Neural progenitor cell (in vitro differentiated cells): ENCODE results near the gene PRDM16. TPM values are rescaled to one million over a fixed set of nuclear protein-coding genes. Genes with fewer than 3 reads are reported as not detected.
A peak's percentile ranks its signal among the peaks of the same experiment; 100 is the strongest.

Source experiments
- DNase-seq: peaks from one replicate; pipeline ENCODE4 v3.0.0-alpha.2; 2016; ENCODE audit warnings: low spot score
- H2AFZ ChIP-seq: fragments of 200-600 bp; sonication (generic); replicated peaks from 2 replicates; pipeline ENCODE4 v1.6.1; 2016; ENCODE audit warnings: antibody characterized with exemption
- H3F3A ChIP-seq: fragments of 200-600 bp; sonication (generic); 2 replicates; pipeline ENCODE4 v1.6.1; 2016; ENCODE audit warnings: antibody characterized with exemption, low read depth
- H3K27ac ChIP-seq: fragments of 200-600 bp; sonication (generic); 2 replicates; pipeline ENCODE4 v1.5.1; 2016; ENCODE audit warnings: mild to moderate bottlenecking
- H3K27me3 ChIP-seq: fragments of 200-600 bp; sonication (generic); 2 replicates; pipeline ENCODE4 v1.6.1; 2016; ENCODE audit warnings: mild to moderate bottlenecking, moderate library complexity
- H3K36me3 ChIP-seq: fragments of 200-600 bp; sonication (generic); 2 replicates; pipeline ENCODE4 v1.5.1; 2016
- H3K4me1 ChIP-seq: fragments of 200-600 bp; sonication (generic); 2 replicates; pipeline ENCODE4 v1.6.1; 2016; ENCODE audit warnings: mixed run types
- H3K4me2 ChIP-seq: fragments of 200-600 bp; sonication (generic); 2 replicates; pipeline ENCODE4 v1.6.1; 2016
- H3K4me3 ChIP-seq: fragments of 200-600 bp; sonication (generic); 2 replicates; pipeline ENCODE4 v1.5.1; 2016
- H3K79me2 ChIP-seq: fragments of 200-600 bp; sonication (generic); 2 replicates; pipeline ENCODE4 v1.6.1; 2016; ENCODE audit warnings: low read depth
- H3K9ac ChIP-seq: fragments of 200-600 bp; sonication (generic); 2 replicates; pipeline ENCODE4 v1.6.1; 2016
- H3K9me3 ChIP-seq: fragments of 200-600 bp; sonication (generic); 2 replicates; pipeline ENCODE4 v1.5.1; 2016; ENCODE audit warnings: low read depth
- H4K20me1 ChIP-seq: fragments of 200-600 bp; sonication (generic); 2 replicates; pipeline ENCODE4 v1.6.1; 2016; ENCODE audit warnings: low read depth
- H3K27ac Mint-ChIP-seq: 3 replicates; pipeline ENCODE4 v1.8.0; 2021; ENCODE audit warnings: mixed read lengths
- H3K27me3 Mint-ChIP-seq: 2 replicates; pipeline ENCODE4 v1.8.0; 2022; ENCODE audit warnings: low read depth, mild to moderate bottlenecking, inconsistent platforms, moderate library complexity, mixed read lengths; ENCODE audit not compliant: insufficient read depth
- H3K36me3 Mint-ChIP-seq: 3 replicates; pipeline ENCODE4 v1.8.0; 2021; ENCODE audit warnings: mixed read lengths
- H3K4me1 Mint-ChIP-seq: 3 replicates; pipeline ENCODE4 v1.8.0; 2021; ENCODE audit warnings: mixed read lengths
- H3K4me3 Mint-ChIP-seq: 3 replicates; pipeline ENCODE4 v1.8.0; 2021; ENCODE audit warnings: mild to moderate bottlenecking, moderate library complexity, mixed read lengths
- H3K9me3 Mint-ChIP-seq: 3 replicates; pipeline ENCODE4 v1.8.0; 2020; ENCODE audit warnings: mixed read lengths
- CTCF ChIP-seq: fragments of 200-600 bp; sonication (generic); IDR thresholded peaks from 2 replicates; pipeline ENCODE4 v1.5.1; 2017; ENCODE audit warnings: antibody characterized with exemption, mild to moderate bottlenecking
- EZH2 ChIP-seq: fragments of 200-600 bp; sonication (generic); IDR thresholded peaks from 2 replicates; pipeline ENCODE4 v1.6.1; 2017; ENCODE audit warnings: antibody characterized with exemption, mild to moderate bottlenecking, moderate library complexity
- EZH2phosphoT487 ChIP-seq: fragments of 200-600 bp; sonication (generic); IDR thresholded peaks from 2 replicates; pipeline ENCODE4 v1.6.1; 2017; ENCODE audit warnings: antibody characterized with exemption
- total RNA-seq: library from RNA; depleted of rRNA; stranded (reverse); fragments of >200 nt; gene quantifications from 2 replicates; pipeline ENCODE4 v1.2.3, GENCODE V29; 2015; ENCODE audit warnings: low replicate concordance

PRDM16 gene
- total RNA-seq, 1 donor from 2014 or later = 1.9 TPM

- peaks cover 57% of the 10 kb centered on the region for H3K27me3 Mint-ChIP-seq
- Histone ChIP-seq H3K9me3 (no peaks in the 10 kb centered on the region), H3K36me3 (no peaks in the 10 kb centered on the region), H3F3A (peaks cover 13% of the 10 kb centered on the region), H3K79me2 (no peaks in the 10 kb centered on the region), H3K27me3 (peaks cover 100% of the 10 kb centered on the region), H3K4me3 (peak overlapping the region; percentile 33), H3K27ac (no peak overlapping the region), H3K4me1 (peaks cover 36% of the 10 kb centered on the region), H2AFZ (no peak overlapping the region), H3K9ac (no peak overlapping the region), H3K4me2 (peak overlapping the region; percentile 81), H4K20me1 (peaks cover 31% of the 10 kb centered on the region)
- H3K9me3 Mint-ChIP-seq = no peaks in the 10 kb centered on the region
- TF ChIP-seq EZH2phosphoT487 = peak; percentile 98
- no peak for TF ChIP-seq CTCF
- peak; percentile 99 for TF ChIP-seq EZH2
- peaks cover 13% of the 10 kb centered on the region for H3K4me1 Mint-ChIP-seq
- H3K4me3 Mint-ChIP-seq = peak overlapping the region; percentile 48
- DNase-seq = peak; percentile 66
- H3K36me3 Mint-ChIP-seq = no peaks in the 10 kb centered on the region
- H3K27ac Mint-ChIP-seq = no peak overlapping the region
These were observed 5.4 kb upstream of the PRDM16 start for GRCh38 chr1:3063379-3064295.

GRCh38 chr1:3064296-3064850, 4.6 kb upstream of the PRDM16 start:
- peak overlapping the region; percentile 48 for H3K4me3 Mint-ChIP-seq

GRCh38 chr1:3064901-3065300, 4.1 kb upstream of the PRDM16 start:
- H3K9me3 Mint-ChIP-seq = no peaks in the 10 kb centered on the region
- no peaks in the 10 kb centered on the region for H3K79me2 ChIP-seq
- peaks cover 17% of the 10 kb centered on the region for H3F3A ChIP-seq
- no peak overlapping the region for H2AFZ ChIP-seq
- H3K4me2 ChIP-seq = no peak overlapping the region
- peaks cover 15% of the 10 kb centered on the region for H3K4me1 Mint-ChIP-seq
- H3K27ac ChIP-seq = no peak overlapping the region
- DNase-seq = no peak
- H3K4me3 ChIP-seq = no peak overlapping the region
- H3K27ac Mint-ChIP-seq = no peak overlapping the region
- H4K20me1 ChIP-seq = peaks cover 31% of the 10 kb centered on the region
- peaks cover 98% of the 10 kb centered on the region for H3K27me3 ChIP-seq
- no peaks in the 10 kb centered on the region for H3K36me3 ChIP-seq
- TF ChIP-seq EZH2 = no peak
- H3K27me3 Mint-ChIP-seq = peaks cover 62% of the 10 kb centered on the region
- no peak overlapping the region for H3K4me3 Mint-ChIP-seq
- H3K9me3 ChIP-seq = no peaks in the 10 kb centered on the region
- no peaks in the 10 kb centered on the region for H3K36me3 Mint-ChIP-seq
- H3K4me1 ChIP-seq = peaks cover 38% of the 10 kb centered on the region
- H3K9ac ChIP-seq = no peak overlapping the region

More at GRCh38 chr1:3064296-3064850, 4.6 kb upstream of the PRDM16 start:
- H3K27ac Mint-ChIP-seq = no peak overlapping the region
- H3K9ac ChIP-seq = no peak overlapping the region
- peaks cover 98% of the 10 kb centered on the region for H3K27me3 ChIP-seq
- H3K9me3 Mint-ChIP-seq = no peaks in the 10 kb centered on the region
- no peaks in the 10 kb centered on the region for H3K36me3 Mint-ChIP-seq
- H4K20me1 ChIP-seq = peaks cover 31% of the 10 kb centered on the region
- no peaks in the 10 kb centered on the region for H3K79me2 ChIP-seq
- peak overlapping the region; percentile 81 for H3K4me2 ChIP-seq
- H3K4me1 ChIP-seq = peaks cover 38% of the 10 kb centered on the region
- no peak overlapping the region for H3K4me3 ChIP-seq
- peaks cover 17% of the 10 kb centered on the region for H3F3A ChIP-seq
- TF ChIP-seq EZH2 = no peak
- no peak overlapping the region for H2AFZ ChIP-seq
- no peaks in the 10 kb centered on the region for H3K9me3 ChIP-seq
- H3K27me3 Mint-ChIP-seq = peaks cover 61% of the 10 kb centered on the region
- H3K36me3 ChIP-seq = no peaks in the 10 kb centered on the region
- no peak overlapping the region for H3K27ac ChIP-seq
- no peak for DNase-seq
- peaks cover 15% of the 10 kb centered on the region for H3K4me1 Mint-ChIP-seq

- Mint-ChIP-seq H3K4me1 (peaks cover 15% of the 10 kb centered on the region), H3K36me3 (no peaks in the 10 kb centered on the region), H3K27ac (no peak overlapping the region), H3K4me3 (no peak overlapping the region), H3K27me3 (peaks cover 62% of the 10 kb centered on the region), H3K9me3 (no peaks in the 10 kb centered on the region)
- DNase-seq = no peak
- no peaks in the 10 kb centered on the region for H3K36me3 ChIP-seq
- H3K9me3 ChIP-seq = no peaks in the 10 kb centered on the region
- TF ChIP-seq CTCF (no peak), EZH2phosphoT487 (no peak), EZH2 (no peak)
- peaks cover 96% of the 10 kb centered on the region for H3K27me3 ChIP-seq
- H3K4me1 ChIP-seq = peaks cover 38% of the 10 kb centered on the region
- H3K27ac ChIP-seq = no peak overlapping the region
- H3K9ac ChIP-seq = no peak overlapping the region
- H3F3A ChIP-seq = peaks cover 17% of the 10 kb centered on the region
- H3K4me2 ChIP-seq = no peak overlapping the region
- no peaks in the 10 kb centered on the region for H3K79me2 ChIP-seq
- H4K20me1 ChIP-seq = peaks cover 31% of the 10 kb centered on the region
- no peak overlapping the region for H3K4me3 ChIP-seq
- no peak overlapping the region for H2AFZ ChIP-seq
These were observed 3.6 kb upstream of the PRDM16 start for GRCh38 chr1:3065396-3065795.
